K562 (cell line): Measurements from ENCODE around the gene OARD1. TPM values are rescaled to one million over a fixed set of nuclear protein-coding genes. Genes with fewer than 3 reads are reported as not detected.

Experiments
- ATAC-seq: fragments of 200-7000 bp; cut with Tn5 transposase; 3 replicates; pipeline ENCODE4 v1.9.1; 2020; ENCODE audit warnings: moderate library complexity
- BruUV-seq: library from RNA; stranded (reverse); fragments of 400-500 nt; replicated peaks from 2 replicates; lab custom pipeline; 2021; lab: Mats Ljungman, UMichigan
- CTCF ChIA-PET: fragments of 300-600 bp; formaldehyde crosslinking; extraction: SDS; loops from one replicate; lab custom pipeline; 2021; ENCODE audit warnings: low intra/inter-chr PET ratio; lab: Yijun Ruan, JAX
- POLR2A ChIA-PET: fragments of 300-600, 350-650 bp; sonication (Branson Sonifier 250); formaldehyde crosslinking; extraction: SDS; loops from one replicate; lab custom pipeline; 2021; ENCODE audit warnings: antibody characterized with exemption, inconsistent platforms; lab: Yijun Ruan, JAX
- DNase-seq, 4 experiments: peaks; one replicate each; pipeline versions ENCODE4 v3.0.0 to v3.0.0-alpha.2; 2011 to 2018; ENCODE audit warnings: low spot score in 3 of 4, mixed read lengths in 3 of 4; ENCODE audit errors: extremely low read depth in 1 of 4
- FAIRE-seq: peaks from 2 replicates; lab custom pipeline; 2011; peaks lifted over from hg19 to GRCh38; lab: Jason Lieb, UNC
- H2AFZ ChIP-seq: 2 replicates; pipeline ENCODE4 v1.6.0; 2011; ENCODE audit warnings: low read depth, low read length, control low read depth, inconsistent platforms
- H3K27ac ChIP-seq: fragments of 200-600 bp; 3 replicates; pipeline ENCODE4 v1.8.0; 2011; ENCODE audit warnings: low read depth, mild to moderate bottlenecking, control low read depth, inconsistent platforms, low read length, moderate library complexity, mixed read lengths; ENCODE audit errors: extremely low read depth
- H3K27me3 ChIP-seq, 2 experiments: fragments of 300-600 bp in 1 of 2; 2 replicates in 1 of 2; 3 replicates in 1 of 2; pipeline versions ENCODE4 v1.6.0 to v1.8.0; 2011; ENCODE audit warnings: inconsistent platforms in 2 of 2, low read length in 2 of 2, mild to moderate bottlenecking in 1 of 2, mixed read lengths in 1 of 2, moderate library complexity in 1 of 2; ENCODE audit not compliant: control insufficient read depth in 2 of 2, insufficient read depth in 2 of 2
- H3K36me3 ChIP-seq: fragments of 300-600 bp; 3 replicates; pipeline ENCODE4 v1.8.0; 2011; ENCODE audit warnings: mild to moderate bottlenecking, low read length, inconsistent platforms; ENCODE audit not compliant: control insufficient read depth, insufficient read depth
- H3K4me1 ChIP-seq, 2 experiments: fragments of 200-600 bp in 1 of 2; replicated peaks in 1 of 2; 2 replicates in 1 of 2; 3 replicates in 1 of 2; pipeline versions ENCODE4 v1.5.1 to v1.8.0; 2011; ENCODE audit warnings: inconsistent platforms in 2 of 2, low read length in 2 of 2, mild to moderate bottlenecking in 1 of 2, mixed read lengths in 1 of 2, moderate library complexity in 1 of 2; ENCODE audit not compliant: control insufficient read depth in 2 of 2, insufficient read depth in 2 of 2
- H3K4me2 ChIP-seq: 2 replicates; pipeline ENCODE4 v1.6.1; 2011; ENCODE audit warnings: low read length, control low read depth, inconsistent platforms, mixed read lengths; ENCODE audit not compliant: insufficient read depth
- H3K4me3 ChIP-seq: fragments of 200-600 bp; sonication (generic), shearing (Covaris generic); 2 replicates; pipeline ENCODE4 v1.5.1; 2016; ENCODE audit warnings: control low read depth, inconsistent platforms
- H3K79me2 ChIP-seq: fragments of 200-600 bp; 3 replicates; pipeline ENCODE4 v1.8.0; 2011; ENCODE audit warnings: low read length, inconsistent platforms; ENCODE audit not compliant: control insufficient read depth, insufficient read depth
- H3K9ac ChIP-seq, 2 experiments: 2 replicates each; pipeline versions ENCODE4 v1.6.0 to v1.6.1; 2011; ENCODE audit warnings: low read depth in 2 of 2, low read length in 2 of 2, control low read depth in 1 of 2, inconsistent platforms in 1 of 2, mild to moderate bottlenecking in 1 of 2, mixed read lengths in 1 of 2; ENCODE audit not compliant: insufficient read depth in 1 of 2
- H3K9me1 ChIP-seq: one replicate; pipeline ENCODE4 v1.6.0; 2011; ENCODE audit warnings: inconsistent platforms, mild to moderate bottlenecking, low read length, moderate library complexity; ENCODE audit not compliant: control insufficient read depth, insufficient read depth
- H3K9me3 ChIP-seq: replicated peaks from 2 replicates; pipeline ENCODE4 v1.5.1; 2011; ENCODE audit warnings: low read depth, low read length, inconsistent platforms; ENCODE audit not compliant: control insufficient read depth, insufficient read depth
- H4K20me1 ChIP-seq: replicated peaks from 2 replicates; pipeline ENCODE4 v1.6.1; 2011; ENCODE audit warnings: low read length, inconsistent platforms, mixed read lengths; ENCODE audit not compliant: control insufficient read depth, insufficient read depth
- CTCF ChIP-seq, 3 experiments: IDR thresholded peaks in 2 of 3; conservative IDR thresholded peaks in 1 of 3; 2 replicates each; pipeline ENCODE4 v1.5.1; 2011 to 2012; ENCODE audit warnings: low read length in 3 of 3, mild to moderate bottlenecking in 3 of 3, control low read depth in 2 of 3, improper control_type of control experiment in 1 of 3, inconsistent platforms in 1 of 3, low read depth in 1 of 3, mixed read lengths in 1 of 3, moderate library complexity in 1 of 3; ENCODE audit not compliant: insufficient read depth in 2 of 3
- NFIC ChIP-seq: fragments of 450-650 bp; IDR thresholded peaks from 2 replicates; pipeline ENCODE4 v1.6.1; 2017; ENCODE audit warnings: mild to moderate bottlenecking, inconsistent platforms
- RAD21 ChIP-seq, 2 experiments: fragments of 250-450 bp in 1 of 2; fragments of 450-650 bp in 1 of 2; sonication (Bioruptor Pico) in 1 of 2; formaldehyde crosslinking in 1 of 2; IDR thresholded peaks in 1 of 2; conservative IDR thresholded peaks in 1 of 2; 2 replicates each; pipeline versions ENCODE4 v1.4.0 to v1.8.0; 2020 to 2022; ENCODE audit warnings: mild to moderate bottlenecking in 2 of 2, moderate library complexity in 1 of 2
- U2AF2 ChIP-seq: fragments of 200-400 bp; formaldehyde crosslinking; optimal IDR thresholded peaks from 2 replicates; pipeline ENCODE3; 2017; ENCODE audit warnings: low read depth, mild to moderate bottlenecking, low read length
- ZNF184 ChIP-seq: sonication (generic); formaldehyde crosslinking; IDR thresholded peaks from 2 replicates; pipeline ENCODE4 v1.5.0; 2020; ENCODE audit warnings: missing genetic modification reagents
- ZNF274 ChIP-seq: IDR thresholded peaks from 2 replicates; pipeline ENCODE4 v1.6.1; 2011; ENCODE audit warnings: low read depth, mild to moderate bottlenecking, low read length, moderate library complexity, borderline replicate concordance
- WGBS: fragments of 100-300 bp; shearing (Covaris generic); methylation state at CpG from one replicate; pipeline ENCODE4 v1.1.6; 2016; ENCODE audit warnings: low coverage, mixed read lengths; ENCODE audit not compliant: insufficient coverage; ENCODE audit errors: missing lambda C conversion rate; 5-methylcytosine and 5-hydroxymethylcytosine counted together
- in situ Hi-C: fragments of 300-500 bp; cut with MboI; formaldehyde crosslinking; loops from 4 replicates; pipeline ENCODE4 v1.15.0; 2018; ENCODE audit warnings: inconsistent platforms, mixed read lengths
- intact Hi-C: fragments of 100-400 bp; cut with micrococcal nuclease; formaldehyde crosslinking; loops from 2 replicates; pipeline ENCODE4 v1.14.2; 2022
- polyA plus RNA-seq, 8 experiments: library from polyadenylated mRNA; depleted of rRNA in 4 of 8; stranded (reverse) in 5 of 8; unstranded in 3 of 8; fragments of >200 nt; fragmentation: Nextera tagmentation in 2 of 8; fragmentation: Illumina TruSeq in 1 of 8; extraction: Ambion mirVana in 2 of 8; extraction: Trizol in 1 of 8; gene quantifications; 2 replicates each; pipeline versions ENCODE4 v1.2.1 to v1.2.3, GENCODE V29; 2011 to 2014; ENCODE audit warnings: inconsistent platforms in 1 of 8, missing spikeins in 1 of 8
- total RNA-seq, 7 experiments: library from RNA; depleted of rRNA in 6 of 7; stranded (reverse); fragments of >200 nt in 6 of 7; fragmentation: Illumina TruSeq in 2 of 7; extraction: Trizol in 2 of 7; gene quantifications; 2 replicates each; pipeline versions ENCODE4 v1.2.1 to v1.2.3, GENCODE V29; 2011 to 2021; ENCODE audit warnings: low replicate concordance in 1 of 7

The OARD1 gene
- total and polyA plus RNA-seq, 9 of the 15 experiments (the other 6 are each of a cell fraction or from before 2014, with no cell fraction given): 43.4 to 88.3 (median 61.1) TPM

- FAIRE-seq: no peak
- no peak overlapping the region for H3K9ac ChIP-seq
- TF ChIP-seq ZNF184 (CRISPR knock-in tag) (no peak), U2AF2 (no peak), NFIC (peak; percentile 9; the same call in 1 of the 2 replicates)
- TF ChIP-seq, all 486 proteins: peak for 1
- no peaks in the 10 kb centered on the region for H3K4me1 ChIP-seq
- H3K9me3 ChIP-seq: no peaks in the 10 kb centered on the region
- H4K20me1 ChIP-seq: no peaks in the 10 kb centered on the region
- no TSS peak for BruUV-seq
- in situ Hi-C loops (no loop called here), intact Hi-C loops (loop anchor here (10.0 kb wide), 1 partner anchor 477 kb away; no protein-coding TSS in a partner anchor)
- H3K27ac ChIP-seq: no peak overlapping the region
- no peak overlapping the region for H3K4me2 ChIP-seq
- ChIA-PET CTCF (no interaction called here), POLR2A (interaction anchor here (0.6 kb wide), 1 partner anchor 220 kb away, joined by 3 read pairs; no protein-coding TSS in a partner anchor)
- no peak for ATAC-seq
- peaks cover 10 to 17% of the 10 kb centered on the region in 2 experiments; a peak in 3 of 5 replicates for H3K27me3 ChIP-seq
- no peak overlapping the region for H2AFZ ChIP-seq
- no peak for DNase-seq
- no peaks in the 10 kb centered on the region for H3K79me2 ChIP-seq
- no peaks in the 10 kb centered on the region for H3K9me1 ChIP-seq
- H3K36me3 ChIP-seq: no peaks in the 10 kb centered on the region
- no peak overlapping the region for H3K4me3 ChIP-seq
These were observed 49.9 kb downstream of the OARD1 start for GRCh38 chr6:41022294-41022693.

GRCh38 chr6:41021832-41022231, 50.3 kb downstream of the OARD1 start:
- ChIA-PET CTCF (interaction anchor here (0.6 kb wide), 1 partner anchor 16 kb away, joined by 3 read pairs; no protein-coding TSS in a partner anchor), POLR2A (no interaction called here)
- H3K27me3 ChIP-seq: peaks cover 10 to 17% of the 10 kb centered on the region in 2 experiments; a peak in 3 of 5 replicates
- no peak overlapping the region for H3K4me3 ChIP-seq
- ATAC-seq (peak; percentile 76), DNase-seq (peak in 1 of 4 experiments; percentile 36), FAIRE-seq (peak; percentile 35)
- no peaks in the 10 kb centered on the region for H3K9me3 ChIP-seq
- in situ Hi-C loops: no loop called here
- H2AFZ ChIP-seq: no peak overlapping the region
- no peak overlapping the region for H3K9ac ChIP-seq
- BruUV-seq: no TSS peak
- no peaks in the 10 kb centered on the region for H3K4me1 ChIP-seq
- WGBS: 0% methylated on average over 3 of the region's 3 CpGs
- H3K79me2 ChIP-seq: no peaks in the 10 kb centered on the region
- intact Hi-C loops: loop anchor here (10.0 kb wide), 1 partner anchor 477 kb away; no protein-coding TSS in a partner anchor
- H3K9me1 ChIP-seq: no peaks in the 10 kb centered on the region
- H3K27ac ChIP-seq: no peak overlapping the region
- no peaks in the 10 kb centered on the region for H3K36me3 ChIP-seq
- no peak overlapping the region for H3K4me2 ChIP-seq
- H4K20me1 ChIP-seq: no peaks in the 10 kb centered on the region
- TF ChIP-seq CTCF (IDR thresholded peaks at IDR 0.05 in 2 of 3, conservative IDR thresholded peaks at IDR 0.05 in 1 of 3; ENCODE audit: insufficient read depth in 2 of 3, low read depth in 1 of 3, low read length in 3 of 3) (peak; percentile 22 to 57 (median 34); a peak in 3 of 6 replicates), RAD21 (CRISPR knock-in tag; conservative IDR thresholded peaks at IDR 0.05 in 1 of 2, IDR thresholded peaks at IDR 0.05 in 1 of 2) (peak in 1 of 2 experiments; percentile 56; a peak in 2 of 4 replicates), ZNF274 (no peak)
